Neural crest cell (in vitro differentiated cells): ENCODE results near the gene CCDC78. TPM values are rescaled to one million over a fixed set of nuclear protein-coding genes. Genes with fewer than 3 reads are reported as not detected.

Experiments used
- DNase-seq: peaks from one replicate; pipeline ENCODE4 v3.0.0; 2021; ENCODE audit warnings: low read depth, mixed read lengths, low spot score
- H3K27ac Mint-ChIP-seq: one replicate; pipeline ENCODE4 v1.8.0; 2021; ENCODE audit warnings: mild to moderate bottlenecking, mixed read lengths; ENCODE audit not compliant: unreplicated experiment
- H3K27me3 Mint-ChIP-seq: 2 replicates; pipeline ENCODE4 v1.8.0; 2021; ENCODE audit warnings: low read depth, mild to moderate bottlenecking, mixed read lengths
- H3K36me3 Mint-ChIP-seq: 2 replicates; pipeline ENCODE4 v1.8.0; 2021; ENCODE audit warnings: low read depth, mild to moderate bottlenecking, mixed read lengths
- H3K4me1 Mint-ChIP-seq: 2 replicates; pipeline ENCODE4 v1.8.0; 2021; ENCODE audit warnings: mixed read lengths
- H3K4me3 Mint-ChIP-seq: one replicate; pipeline ENCODE4 v1.8.0; 2021; ENCODE audit warnings: mild to moderate bottlenecking, mixed read lengths
- H3K9me3 Mint-ChIP-seq: 2 replicates; pipeline ENCODE4 v1.8.0; 2021; ENCODE audit warnings: mixed read lengths
- total RNA-seq: library from RNA; stranded (reverse); gene quantifications from 2 replicates; pipeline ENCODE4 v1.2.1, GENCODE V29; 2021
- TF ChIP-seq, protein P1 (sequence below): fragments of 200-600 bp; sonication (generic); conservative IDR thresholded peaks from 2 replicates; pipeline ENCODE4 v1.5.0; 2021; ENCODE audit warnings: antibody characterized with exemption, mild to moderate bottlenecking

Gene CCDC78
- total RNA-seq, 1 donor from 2014 or later, result 7.0 TPM

DNA sequence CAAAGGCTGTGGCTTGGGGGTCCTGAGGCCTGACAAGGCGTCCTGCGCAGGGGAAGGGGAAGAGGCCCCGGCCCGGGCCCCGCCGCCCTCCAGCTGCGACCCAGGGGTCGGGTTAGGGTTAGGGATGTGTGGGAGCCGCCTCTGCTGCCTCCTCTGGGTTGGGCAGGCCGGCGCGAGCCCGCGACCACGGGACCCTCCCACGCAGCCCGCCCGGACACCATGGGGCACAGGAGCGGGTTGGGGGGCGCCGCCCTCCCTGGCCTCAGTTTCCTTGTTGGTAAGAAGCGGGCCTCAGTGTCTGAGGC lies 14.2 kb upstream of the CCDC78 start:
- no peaks in the 10 kb centered on the region for H3K27me3 Mint-ChIP-seq
- H3K4me3 Mint-ChIP-seq, result peak overlapping the region; percentile 81
- no peaks in the 10 kb centered on the region for H3K9me3 Mint-ChIP-seq
- DNase-seq, result no peak
- no peak overlapping the region for H3K27ac Mint-ChIP-seq
- TF ChIP-seq, protein P1, sequence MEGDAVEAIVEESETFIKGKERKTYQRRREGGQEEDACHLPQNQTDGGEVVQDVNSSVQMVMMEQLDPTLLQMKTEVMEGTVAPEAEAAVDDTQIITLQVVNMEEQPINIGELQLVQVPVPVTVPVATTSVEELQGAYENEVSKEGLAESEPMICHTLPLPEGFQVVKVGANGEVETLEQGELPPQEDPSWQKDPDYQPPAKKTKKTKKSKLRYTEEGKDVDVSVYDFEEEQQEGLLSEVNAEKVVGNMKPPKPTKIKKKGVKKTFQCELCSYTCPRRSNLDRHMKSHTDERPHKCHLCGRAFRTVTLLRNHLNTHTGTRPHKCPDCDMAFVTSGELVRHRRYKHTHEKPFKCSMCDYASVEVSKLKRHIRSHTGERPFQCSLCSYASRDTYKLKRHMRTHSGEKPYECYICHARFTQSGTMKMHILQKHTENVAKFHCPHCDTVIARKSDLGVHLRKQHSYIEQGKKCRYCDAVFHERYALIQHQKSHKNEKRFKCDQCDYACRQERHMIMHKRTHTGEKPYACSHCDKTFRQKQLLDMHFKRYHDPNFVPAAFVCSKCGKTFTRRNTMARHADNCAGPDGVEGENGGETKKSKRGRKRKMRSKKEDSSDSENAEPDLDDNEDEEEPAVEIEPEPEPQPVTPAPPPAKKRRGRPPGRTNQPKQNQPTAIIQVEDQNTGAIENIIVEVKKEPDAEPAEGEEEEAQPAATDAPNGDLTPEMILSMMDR, result no peak
- no peaks in the 10 kb centered on the region for H3K4me1 Mint-ChIP-seq
- H3K36me3 Mint-ChIP-seq, result no peaks in the 10 kb centered on the region

DNA sequence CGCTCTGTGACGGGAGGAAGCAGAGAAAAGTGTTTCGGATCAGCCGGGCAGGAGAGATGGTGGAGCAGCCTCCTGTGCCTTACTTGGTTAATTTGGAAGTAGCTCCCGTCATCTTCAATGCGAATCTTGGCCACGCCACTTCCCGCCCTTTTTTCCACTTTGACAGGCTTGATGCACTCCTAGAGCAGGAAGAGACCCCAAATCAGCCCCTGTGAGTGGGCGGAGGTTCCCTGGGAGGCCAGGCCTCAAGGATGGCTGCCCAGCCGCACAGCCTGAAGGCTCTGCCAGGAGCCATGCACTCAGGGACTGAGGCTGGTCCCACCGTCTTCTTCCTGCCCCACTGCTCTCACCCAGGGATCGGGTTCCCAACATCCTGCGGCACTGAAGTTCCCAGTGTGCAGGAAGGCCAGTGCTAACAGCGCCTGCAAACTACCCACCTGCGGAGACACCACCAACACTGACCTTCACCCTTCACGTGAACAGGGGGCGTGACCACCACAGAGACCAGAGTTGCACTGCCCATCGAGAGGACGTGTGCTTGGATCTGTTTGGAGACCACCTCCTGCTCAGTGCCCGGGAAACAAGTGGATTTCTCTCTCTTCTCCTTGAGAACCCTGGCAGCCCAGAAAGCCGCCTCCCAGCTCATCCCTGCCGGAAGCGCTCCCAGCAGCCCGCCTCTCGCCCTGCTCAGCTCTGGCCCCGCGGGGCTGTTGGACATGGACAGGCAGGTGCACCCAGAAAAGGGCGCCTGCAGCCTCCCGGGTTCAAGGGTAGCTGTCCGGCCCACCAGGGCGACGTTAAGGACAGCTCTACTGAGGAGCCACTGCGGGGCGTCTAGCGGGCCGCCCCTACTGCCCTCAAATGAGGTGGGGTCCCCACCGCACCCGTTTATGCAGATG lies 13.6 kb upstream of the CCDC78 start:
- TF ChIP-seq, protein P1, result no peak
- no peaks in the 10 kb centered on the region for H3K9me3 Mint-ChIP-seq
- H3K27me3 Mint-ChIP-seq, result no peaks in the 10 kb centered on the region
- DNase-seq, result no peak
- H3K36me3 Mint-ChIP-seq, result no peaks in the 10 kb centered on the region
- H3K27ac Mint-ChIP-seq, result no peak overlapping the region
- no peaks in the 10 kb centered on the region for H3K4me1 Mint-ChIP-seq
- peak overlapping the region; percentile 81 for H3K4me3 Mint-ChIP-seq

DNA sequence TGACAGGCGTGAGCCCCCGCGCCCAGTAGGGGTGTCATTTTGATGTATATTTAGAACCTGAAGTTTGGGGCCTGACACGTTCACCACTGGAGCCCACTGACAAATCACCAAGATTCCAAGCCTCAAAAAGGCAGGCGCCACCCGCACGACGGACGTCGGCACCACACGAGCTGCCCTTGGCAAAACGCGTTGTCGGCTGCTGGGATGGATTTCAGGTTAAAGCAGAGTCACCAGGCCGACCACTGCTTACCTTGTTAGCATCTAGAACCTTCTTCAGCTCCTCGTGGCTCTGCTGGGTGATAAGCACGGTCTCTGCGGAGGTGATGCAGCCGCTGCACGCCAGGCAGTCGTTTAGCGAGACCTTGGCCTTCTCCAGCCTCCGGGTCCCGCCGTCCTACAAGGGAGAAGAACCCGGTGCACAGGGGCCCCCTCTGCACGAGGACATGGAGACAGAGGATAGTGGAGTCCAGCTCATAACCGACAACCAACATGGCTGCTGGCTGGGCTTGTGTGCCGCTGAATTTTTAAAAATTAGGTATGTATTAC lies 10.8 kb upstream of the CCDC78 start:
- H3K9me3 Mint-ChIP-seq, result no peaks in the 10 kb centered on the region
- no peaks in the 10 kb centered on the region for H3K27me3 Mint-ChIP-seq
- H3K27ac Mint-ChIP-seq, result no peak overlapping the region
- no peaks in the 10 kb centered on the region for H3K4me1 Mint-ChIP-seq
- TF ChIP-seq, protein P1, result no peak
- no peaks in the 10 kb centered on the region for H3K36me3 Mint-ChIP-seq
- H3K4me3 Mint-ChIP-seq, result peak overlapping the region; percentile 54
- no peak for DNase-seq

DNA sequence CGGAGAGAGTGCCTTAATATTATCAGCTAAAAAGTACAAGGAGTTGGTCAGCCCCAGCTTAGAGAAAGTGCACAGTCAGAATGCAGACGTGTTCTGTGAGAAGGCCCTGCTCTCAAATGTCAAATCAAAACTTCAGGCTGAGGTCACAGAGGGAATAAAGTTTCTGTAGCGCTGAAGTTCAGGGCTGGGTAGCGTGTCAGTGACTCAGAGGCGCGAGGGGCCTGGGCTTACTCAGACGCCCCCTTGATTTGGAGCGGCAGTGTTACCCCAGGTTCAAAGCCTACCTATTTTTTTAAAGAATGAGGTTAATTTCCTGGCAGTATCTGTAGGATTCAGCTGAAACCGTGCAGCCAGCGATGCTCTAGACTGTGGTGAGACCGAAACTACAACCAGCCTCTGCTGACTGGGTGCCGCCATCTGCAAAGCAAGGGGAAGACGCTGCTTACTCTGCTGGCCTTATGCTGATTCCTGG lies 9.8 kb upstream of the CCDC78 start:
- no peak for DNase-seq
- H3K9me3 Mint-ChIP-seq, result no peaks in the 10 kb centered on the region
- H3K4me1 Mint-ChIP-seq, result no peaks in the 10 kb centered on the region
- H3K4me3 Mint-ChIP-seq, result peak overlapping the region; percentile 41
- TF ChIP-seq, protein P1, result no peak
- H3K27me3 Mint-ChIP-seq, result no peaks in the 10 kb centered on the region
- H3K27ac Mint-ChIP-seq, result no peak overlapping the region
- H3K36me3 Mint-ChIP-seq, result no peaks in the 10 kb centered on the region

DNA sequence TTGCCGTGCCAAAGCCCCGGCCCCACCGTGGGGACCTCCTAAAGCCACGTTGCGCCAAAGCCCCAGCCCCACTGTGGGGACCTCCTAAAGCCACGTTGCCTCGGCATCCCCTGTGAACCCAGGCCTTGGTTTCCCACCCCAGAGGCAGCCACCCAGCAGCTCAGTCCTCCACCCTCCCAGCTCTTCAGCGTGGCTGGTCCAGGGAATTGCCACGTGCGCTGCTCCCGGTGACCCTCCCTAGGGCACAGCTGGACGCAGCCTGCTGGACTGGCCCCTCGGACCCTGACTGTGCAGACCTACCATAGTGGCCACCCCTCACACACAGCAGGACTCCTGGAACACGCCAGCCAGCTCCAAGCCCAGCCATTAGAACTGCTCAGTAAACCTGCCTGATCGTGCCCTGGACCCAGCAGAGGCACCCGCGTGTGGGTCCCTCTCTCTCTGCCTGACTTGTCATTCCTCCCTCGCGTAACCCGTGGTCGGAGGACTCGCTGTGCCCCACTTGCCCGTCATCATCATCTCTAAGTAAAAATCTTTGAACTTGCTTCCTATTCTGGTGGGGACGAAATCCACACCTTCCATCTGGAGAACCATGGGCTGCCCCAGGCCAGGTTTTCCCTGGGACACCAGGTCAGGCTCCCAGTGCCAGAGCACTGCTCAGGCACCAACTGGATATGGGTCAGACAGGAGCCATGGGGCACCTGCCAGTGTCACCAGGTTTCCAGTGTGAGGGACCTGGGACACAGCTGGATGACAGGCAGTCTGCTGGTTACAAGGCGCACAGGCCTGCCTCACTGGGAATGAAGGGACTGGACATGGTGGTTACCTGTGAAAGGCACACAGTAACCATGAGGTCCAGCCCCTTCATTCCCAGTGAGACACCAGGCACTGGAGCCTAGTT lies 9.0 kb upstream of the CCDC78 start:
- Mint-ChIP-seq H3K27me3 (no peaks in the 10 kb centered on the region), H3K4me1 (no peaks in the 10 kb centered on the region), H3K27ac (no peak overlapping the region), H3K9me3 (no peaks in the 10 kb centered on the region), H3K36me3 (no peaks in the 10 kb centered on the region), H3K4me3 (peak overlapping the region; percentile 50)
- TF ChIP-seq, protein P1, result no peak
- no peak for DNase-seq
